GM23338 (cell line): ENCODE results near the gene RAB8B. TPM values are rescaled to one million over a fixed set of nuclear protein-coding genes. Genes with fewer than 3 reads are reported as not detected.

Experiments used
- ATAC-seq: fragments of 200-7000 bp; cut with Tn5 transposase; 3 replicates; pipeline ENCODE4 v1.9.1; 2020
- DNase-seq: peaks from one replicate; pipeline ENCODE4 v3.0.0-alpha.2; 2015; ENCODE audit warnings: low spot score
- H2AFZ ChIP-seq: fragments of 200-600 bp; sonication (generic); 2 replicates; pipeline ENCODE4 v1.8.0; 2016; ENCODE audit warnings: antibody characterized with exemption, mild to moderate bottlenecking, moderate library complexity
- H3F3A ChIP-seq: fragments of 200-600 bp; sonication (generic); replicated peaks from 2 replicates; pipeline ENCODE4 v1.8.0; 2017; ENCODE audit warnings: antibody characterized with exemption, mixed run types, low read depth
- H3K27ac ChIP-seq: fragments of 200-600 bp; sonication (generic); 2 replicates; pipeline ENCODE4 v1.6.1; 2016; ENCODE audit warnings: low read depth
- H3K27me3 ChIP-seq: fragments of 200-600 bp; sonication (generic); 2 replicates; pipeline ENCODE4 v1.8.0; 2016; ENCODE audit warnings: mild to moderate bottlenecking, mixed run types, moderate library complexity; ENCODE audit not compliant: insufficient read depth
- H3K36me3 ChIP-seq: fragments of 200-600 bp; sonication (generic); 2 replicates; pipeline ENCODE4 v1.8.0; 2016; ENCODE audit warnings: mild to moderate bottlenecking; ENCODE audit not compliant: insufficient read depth
- H3K4me1 ChIP-seq: fragments of 200-600 bp; sonication (generic); 2 replicates; pipeline ENCODE4 v1.8.0; 2016; ENCODE audit warnings: mild to moderate bottlenecking, moderate library complexity; ENCODE audit not compliant: insufficient read depth
- H3K4me2 ChIP-seq: fragments of 200-600 bp; sonication (generic); 2 replicates; pipeline ENCODE4 v1.7.1; 2017; ENCODE audit warnings: mixed run types
- H3K4me3 ChIP-seq: fragments of 200-600 bp; sonication (generic); 2 replicates; pipeline ENCODE4 v1.6.1; 2016; ENCODE audit warnings: mixed run types
- H3K79me2 ChIP-seq: fragments of 200-600 bp; sonication (generic); replicated peaks from 2 replicates; pipeline ENCODE4 v1.8.0; 2017; ENCODE audit warnings: mild to moderate bottlenecking; ENCODE audit not compliant: insufficient read depth
- H3K9me2 ChIP-seq: fragments of 200-600 bp; sonication (generic); 2 replicates; pipeline ENCODE4 v1.8.0; 2017; ENCODE audit not compliant: insufficient read depth
- H4K20me1 ChIP-seq: fragments of 200-600 bp; sonication (generic); replicated peaks from 2 replicates; pipeline ENCODE4 v1.8.0; 2017; ENCODE audit warnings: mild to moderate bottlenecking; ENCODE audit not compliant: insufficient read depth
- H3K27ac Mint-ChIP-seq: 2 replicates; pipeline ENCODE4 v1.8.0; 2020; ENCODE audit warnings: inconsistent platforms, mild to moderate bottlenecking, moderate library complexity, mixed read lengths
- H3K27me3 Mint-ChIP-seq: 3 replicates; pipeline ENCODE4 v1.8.0; 2022; ENCODE audit warnings: low read depth, mild to moderate bottlenecking, moderate library complexity, mixed read lengths, inconsistent platforms; ENCODE audit not compliant: insufficient read depth, poor library complexity
- H3K36me3 Mint-ChIP-seq: 3 replicates; pipeline ENCODE4 v1.8.0; 2021; ENCODE audit warnings: low read depth, mild to moderate bottlenecking, inconsistent platforms, moderate library complexity, mixed read lengths
- H3K4me1 Mint-ChIP-seq: 3 replicates; pipeline ENCODE4 v1.8.0; 2020; ENCODE audit warnings: mild to moderate bottlenecking, inconsistent platforms, mixed read lengths
- H3K4me3 Mint-ChIP-seq: 3 replicates; pipeline ENCODE4 v1.8.0; 2021; ENCODE audit warnings: moderate library complexity, mild to moderate bottlenecking, inconsistent platforms, mixed read lengths
- H3K9me3 Mint-ChIP-seq: 3 replicates; pipeline ENCODE4 v1.8.0; 2020; ENCODE audit warnings: moderate library complexity, mild to moderate bottlenecking, inconsistent platforms, mixed read lengths
- CREB1 ChIP-seq: fragments of 250-450 bp; sonication (Bioruptor Pico); IDR thresholded peaks from 2 replicates; pipeline ENCODE4 v1.5.0; 2020; ENCODE audit warnings: low read depth, mild to moderate bottlenecking, moderate library complexity
- CTCF ChIP-seq, 2 experiments: fragments of 200-600 bp in 1 of 2; sonication (generic) in 1 of 2; conservative IDR thresholded peaks; 2 replicates each; pipeline versions ENCODE4 v1.5.1 to v1.6.1; 2016 to 2017; ENCODE audit warnings: antibody characterized with exemption in 2 of 2, low read depth in 2 of 2, mild to moderate bottlenecking in 2 of 2, moderate library complexity in 1 of 2
- EZH2 ChIP-seq: fragments of 200-600 bp; sonication (generic); IDR thresholded peaks from one replicate; pipeline ENCODE4 v1.8.0; 2017; ENCODE audit warnings: antibody characterized with exemption, mild to moderate bottlenecking, low read depth; ENCODE audit not compliant: unreplicated experiment
- EZH2phosphoT487 ChIP-seq: fragments of 200-600 bp; sonication (generic); IDR thresholded peaks from one replicate; pipeline ENCODE4 v1.8.1; 2018; ENCODE audit warnings: antibody characterized with exemption; ENCODE audit not compliant: unreplicated experiment
- JUNB ChIP-seq: IDR thresholded peaks from one replicate; pipeline ENCODE4 v1.6.1; 2016; ENCODE audit warnings: antibody characterized with exemption; ENCODE audit not compliant: unreplicated experiment
- NANOG ChIP-seq: IDR thresholded peaks from 2 replicates; pipeline ENCODE4 v1.6.1; 2016; ENCODE audit warnings: antibody characterized with exemption, borderline replicate concordance
- POLR2AphosphoS5 ChIP-seq: IDR thresholded peaks from 2 replicates; pipeline ENCODE4 v1.6.1; 2016; ENCODE audit warnings: antibody characterized with exemption, low read depth
- STAT1 ChIP-seq: IDR thresholded peaks from one replicate; pipeline ENCODE4 v1.6.1; 2016; ENCODE audit warnings: antibody characterized with exemption; ENCODE audit not compliant: unreplicated experiment
- ZNF114 ChIP-seq: fragments of 250-450 bp; sonication (Bioruptor Pico); IDR thresholded peaks from 2 replicates; pipeline ENCODE4 v1.5.0; 2020; ENCODE audit warnings: mild to moderate bottlenecking, moderate library complexity
- ZNF331 ChIP-seq: fragments of 250-450 bp; sonication (Bioruptor Pico); IDR thresholded peaks from 2 replicates; pipeline ENCODE4 v1.5.0; 2020; ENCODE audit warnings: low read depth, mild to moderate bottlenecking, moderate library complexity
- polyA plus RNA-seq: library from polyadenylated mRNA; unstranded; fragments of >200 nt; fragmentation: Nextera tagmentation; extraction: Ambion mirVana; gene quantifications from 2 replicates; pipeline ENCODE4 v1.2.1, GENCODE V29; 2016
- total RNA-seq: library from RNA; depleted of rRNA; stranded (reverse); fragments of >200 nt; shearing (Covaris generic); gene quantifications from 2 replicates; pipeline ENCODE4 v1.2.3, GENCODE V29; 2014
- TF ChIP-seq, protein P1 (sequence below): fragments of 250-450 bp; sonication (Bioruptor Pico); IDR thresholded peaks from 2 replicates; pipeline ENCODE4 v1.5.0; 2020; ENCODE audit warnings: mild to moderate bottlenecking, moderate library complexity
- TF ChIP-seq, protein P2 (sequence below): IDR thresholded peaks from one replicate; pipeline ENCODE4 v1.6.1; 2018; ENCODE audit warnings: antibody characterized with exemption; ENCODE audit not compliant: unreplicated experiment
- TF ChIP-seq, protein P3 (sequence below): IDR thresholded peaks from 2 replicates; pipeline ENCODE4 v1.6.1; 2016; ENCODE audit warnings: antibody characterized with exemption

RAB8B gene
- total and polyA plus RNA-seq, 2 experiments from 2014 or later = 23.2 to 41.7 TPM

DNA sequence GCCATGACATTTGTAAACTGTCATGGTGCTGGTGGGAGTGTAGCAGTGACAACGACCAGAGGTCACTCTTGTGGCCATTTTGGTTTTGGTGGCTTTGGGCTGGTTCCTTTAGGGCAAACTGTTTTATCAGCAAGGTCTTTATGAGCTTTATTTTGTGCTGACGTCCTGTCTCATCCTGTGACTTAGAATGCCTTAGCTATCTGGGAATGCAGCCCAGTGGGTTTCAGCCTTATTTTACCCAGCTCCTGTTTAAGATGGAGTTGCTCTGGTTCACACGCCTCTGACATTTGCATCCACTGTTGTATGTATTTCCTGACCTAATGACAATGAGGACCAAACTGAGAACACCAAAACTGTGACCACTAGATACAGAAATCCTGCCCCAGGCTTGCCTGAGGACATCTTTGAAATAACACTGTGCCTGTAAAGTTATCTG lies 37.6 kb downstream of the RAB8B start:
- Mint-ChIP-seq H3K27me3 (peaks cover 4% of the 10 kb centered on the region), H3K27ac (no peak overlapping the region; the same call in 1 of the 2 replicates), H3K36me3 (no peaks in the 10 kb centered on the region), H3K9me3 (no peaks in the 10 kb centered on the region), H3K4me3 (no peak overlapping the region), H3K4me1 (peaks cover 9% of the 10 kb centered on the region)
- Histone ChIP-seq H3F3A (no peaks in the 10 kb centered on the region), H3K79me2 (peaks cover 14% of the 10 kb centered on the region; the same call in 1 of the 2 replicates), H3K27me3 (no peaks in the 10 kb centered on the region), H3K4me3 (no peak overlapping the region), H3K27ac (no peak overlapping the region), H3K4me2 (no peak overlapping the region), H3K4me1 (no peaks in the 10 kb centered on the region; the same call in 1 of the 2 replicates), H3K36me3 (no peaks in the 10 kb centered on the region), H2AFZ (no peak overlapping the region), H4K20me1 (peaks cover 5% of the 10 kb centered on the region; the same call in 1 of the 2 replicates), H3K9me2 (no peaks in the 10 kb centered on the region)
- DNase-seq (no peak), ATAC-seq (no peak)
- no peak for TF ChIP-seq STAT1
- TF ChIP-seq EZH2phosphoT487 = no peak
- no peak for TF ChIP-seq NANOG
- no peak for TF ChIP-seq ZNF331 (CRISPR knock-in tag)
- TF ChIP-seq, protein P1, sequence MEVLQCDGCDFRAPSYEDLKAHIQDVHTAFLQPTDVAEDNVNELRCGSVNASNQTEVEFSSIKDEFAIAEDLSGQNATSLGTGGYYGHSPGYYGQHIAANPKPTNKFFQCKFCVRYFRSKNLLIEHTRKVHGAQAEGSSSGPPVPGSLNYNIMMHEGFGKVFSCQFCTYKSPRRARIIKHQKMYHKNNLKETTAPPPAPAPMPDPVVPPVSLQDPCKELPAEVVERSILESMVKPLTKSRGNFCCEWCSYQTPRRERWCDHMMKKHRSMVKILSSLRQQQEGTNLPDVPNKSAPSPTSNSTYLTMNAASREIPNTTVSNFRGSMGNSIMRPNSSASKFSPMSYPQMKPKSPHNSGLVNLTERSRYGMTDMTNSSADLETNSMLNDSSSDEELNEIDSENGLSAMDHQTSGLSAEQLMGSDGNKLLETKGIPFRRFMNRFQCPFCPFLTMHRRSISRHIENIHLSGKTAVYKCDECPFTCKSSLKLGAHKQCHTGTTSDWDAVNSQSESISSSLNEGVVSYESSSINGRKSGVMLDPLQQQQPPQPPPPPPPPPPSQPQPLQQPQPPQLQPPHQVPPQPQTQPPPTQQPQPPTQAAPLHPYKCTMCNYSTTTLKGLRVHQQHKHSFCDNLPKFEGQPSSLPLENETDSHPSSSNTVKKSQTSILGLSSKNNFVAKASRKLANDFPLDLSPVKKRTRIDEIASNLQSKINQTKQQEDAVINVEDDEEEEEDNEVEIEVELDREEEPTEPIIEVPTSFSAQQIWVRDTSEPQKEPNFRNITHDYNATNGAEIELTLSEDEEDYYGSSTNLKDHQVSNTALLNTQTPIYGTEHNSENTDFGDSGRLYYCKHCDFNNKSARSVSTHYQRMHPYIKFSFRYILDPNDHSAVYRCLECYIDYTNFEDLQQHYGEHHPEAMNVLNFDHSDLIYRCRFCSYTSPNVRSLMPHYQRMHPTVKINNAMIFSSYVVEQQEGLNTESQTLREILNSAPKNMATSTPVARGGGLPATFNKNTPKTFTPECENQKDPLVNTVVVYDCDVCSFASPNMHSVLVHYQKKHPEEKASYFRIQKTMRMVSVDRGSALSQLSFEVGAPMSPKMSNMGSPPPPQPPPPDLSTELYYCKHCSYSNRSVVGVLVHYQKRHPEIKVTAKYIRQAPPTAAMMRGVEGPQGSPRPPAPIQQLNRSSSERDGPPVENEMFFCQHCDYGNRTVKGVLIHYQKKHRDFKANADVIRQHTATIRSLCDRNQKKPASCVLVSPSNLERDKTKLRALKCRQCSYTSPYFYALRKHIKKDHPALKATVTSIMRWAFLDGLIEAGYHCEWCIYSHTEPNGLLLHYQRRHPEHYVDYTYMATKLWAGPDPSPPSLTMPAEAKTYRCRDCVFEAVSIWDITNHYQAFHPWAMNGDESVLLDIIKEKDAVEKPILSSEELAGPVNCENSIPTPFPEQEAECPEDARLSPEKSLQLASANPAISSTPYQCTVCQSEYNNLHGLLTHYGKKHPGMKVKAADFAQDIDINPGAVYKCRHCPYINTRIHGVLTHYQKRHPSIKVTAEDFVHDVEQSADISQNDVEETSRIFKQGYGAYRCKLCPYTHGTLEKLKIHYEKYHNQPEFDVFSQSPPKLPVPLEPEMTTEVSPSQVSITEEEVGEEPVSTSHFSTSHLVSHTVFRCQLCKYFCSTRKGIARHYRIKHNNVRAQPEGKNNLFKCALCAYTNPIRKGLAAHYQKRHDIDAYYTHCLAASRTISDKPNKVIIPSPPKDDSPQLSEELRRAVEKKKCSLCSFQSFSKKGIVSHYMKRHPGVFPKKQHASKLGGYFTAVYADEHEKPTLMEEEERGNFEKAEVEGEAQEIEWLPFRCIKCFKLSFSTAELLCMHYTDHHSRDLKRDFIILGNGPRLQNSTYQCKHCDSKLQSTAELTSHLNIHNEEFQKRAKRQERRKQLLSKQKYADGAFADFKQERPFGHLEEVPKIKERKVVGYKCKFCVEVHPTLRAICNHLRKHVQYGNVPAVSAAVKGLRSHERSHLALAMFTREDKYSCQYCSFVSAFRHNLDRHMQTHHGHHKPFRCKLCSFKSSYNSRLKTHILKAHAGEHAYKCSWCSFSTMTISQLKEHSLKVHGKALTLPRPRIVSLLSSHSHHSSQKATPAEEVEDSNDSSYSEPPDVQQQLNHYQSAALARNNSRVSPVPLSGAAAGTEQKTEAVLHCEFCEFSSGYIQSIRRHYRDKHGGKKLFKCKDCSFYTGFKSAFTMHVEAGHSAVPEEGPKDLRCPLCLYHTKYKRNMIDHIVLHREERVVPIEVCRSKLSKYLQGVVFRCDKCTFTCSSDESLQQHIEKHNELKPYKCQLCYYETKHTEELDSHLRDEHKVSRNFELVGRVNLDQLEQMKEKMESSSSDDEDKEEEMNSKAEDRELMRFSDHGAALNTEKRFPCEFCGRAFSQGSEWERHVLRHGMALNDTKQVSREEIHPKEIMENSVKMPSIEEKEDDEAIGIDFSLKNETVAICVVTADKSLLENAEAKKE = no peak
- no peak for TF ChIP-seq ZNF114 (CRISPR knock-in tag)
- TF ChIP-seq, protein P2, sequence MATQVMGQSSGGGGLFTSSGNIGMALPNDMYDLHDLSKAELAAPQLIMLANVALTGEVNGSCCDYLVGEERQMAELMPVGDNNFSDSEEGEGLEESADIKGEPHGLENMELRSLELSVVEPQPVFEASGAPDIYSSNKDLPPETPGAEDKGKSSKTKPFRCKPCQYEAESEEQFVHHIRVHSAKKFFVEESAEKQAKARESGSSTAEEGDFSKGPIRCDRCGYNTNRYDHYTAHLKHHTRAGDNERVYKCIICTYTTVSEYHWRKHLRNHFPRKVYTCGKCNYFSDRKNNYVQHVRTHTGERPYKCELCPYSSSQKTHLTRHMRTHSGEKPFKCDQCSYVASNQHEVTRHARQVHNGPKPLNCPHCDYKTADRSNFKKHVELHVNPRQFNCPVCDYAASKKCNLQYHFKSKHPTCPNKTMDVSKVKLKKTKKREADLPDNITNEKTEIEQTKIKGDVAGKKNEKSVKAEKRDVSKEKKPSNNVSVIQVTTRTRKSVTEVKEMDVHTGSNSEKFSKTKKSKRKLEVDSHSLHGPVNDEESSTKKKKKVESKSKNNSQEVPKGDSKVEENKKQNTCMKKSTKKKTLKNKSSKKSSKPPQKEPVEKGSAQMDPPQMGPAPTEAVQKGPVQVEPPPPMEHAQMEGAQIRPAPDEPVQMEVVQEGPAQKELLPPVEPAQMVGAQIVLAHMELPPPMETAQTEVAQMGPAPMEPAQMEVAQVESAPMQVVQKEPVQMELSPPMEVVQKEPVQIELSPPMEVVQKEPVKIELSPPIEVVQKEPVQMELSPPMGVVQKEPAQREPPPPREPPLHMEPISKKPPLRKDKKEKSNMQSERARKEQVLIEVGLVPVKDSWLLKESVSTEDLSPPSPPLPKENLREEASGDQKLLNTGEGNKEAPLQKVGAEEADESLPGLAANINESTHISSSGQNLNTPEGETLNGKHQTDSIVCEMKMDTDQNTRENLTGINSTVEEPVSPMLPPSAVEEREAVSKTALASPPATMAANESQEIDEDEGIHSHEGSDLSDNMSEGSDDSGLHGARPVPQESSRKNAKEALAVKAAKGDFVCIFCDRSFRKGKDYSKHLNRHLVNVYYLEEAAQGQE = no peak
- TF ChIP-seq JUNB = no peak
- TF ChIP-seq CREB1 (CRISPR knock-in tag) = no peak
- TF ChIP-seq, protein P3, sequence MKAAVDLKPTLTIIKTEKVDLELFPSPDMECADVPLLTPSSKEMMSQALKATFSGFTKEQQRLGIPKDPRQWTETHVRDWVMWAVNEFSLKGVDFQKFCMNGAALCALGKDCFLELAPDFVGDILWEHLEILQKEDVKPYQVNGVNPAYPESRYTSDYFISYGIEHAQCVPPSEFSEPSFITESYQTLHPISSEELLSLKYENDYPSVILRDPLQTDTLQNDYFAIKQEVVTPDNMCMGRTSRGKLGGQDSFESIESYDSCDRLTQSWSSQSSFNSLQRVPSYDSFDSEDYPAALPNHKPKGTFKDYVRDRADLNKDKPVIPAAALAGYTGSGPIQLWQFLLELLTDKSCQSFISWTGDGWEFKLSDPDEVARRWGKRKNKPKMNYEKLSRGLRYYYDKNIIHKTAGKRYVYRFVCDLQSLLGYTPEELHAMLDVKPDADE = no peak
- TF ChIP-seq POLR2AphosphoS5 = no peak
- no peak for TF ChIP-seq EZH2
- no peak for TF ChIP-seq CTCF (conservative IDR thresholded peaks at IDR 0.05; ENCODE audit: low read depth in 2 of 2)
